ENCODE measurements around the gene FCGR3A.
"Not testable (repeated sequence)": the region's sequence is repeated elsewhere in the genome, so short reads cannot be mapped to it uniquely, and the experiment has no call there.

GRCh38 chr1:161540570-161540960 lies 9.1 kb downstream of the FCGR3A start:
- not testable (repeated sequence) for TF ChIP-seq CTCF (IDR thresholded peaks at IDR 0.05); EZH2phosphoT487 (IDR thresholded peaks at IDR 0.05; ENCODE audit: borderline replicate concordance, low read depth); USF1 (IDR thresholded peaks at IDR 0.05; ENCODE audit: borderline replicate concordance, low read depth)

Data from SK-N-SH (cell line).